HG03521 (cell line): Measurements from ENCODE around the gene MR1.
A peak's percentile ranks its signal among the peaks of the same experiment; 100 is the strongest.
"Not testable (repeated sequence)": the region's sequence is repeated elsewhere in the genome, so short reads cannot be mapped to it uniquely, and the experiment has no call there.

Experiments
- ATAC-seq: cut with Tn5 transposase; IDR thresholded peaks from one replicate; pipeline ENCODE4 v1.9.1; 2021; ENCODE audit warnings: mild to moderate bottlenecking, moderate library complexity; ENCODE audit not compliant: unreplicated experiment

The MR1 gene

DNA sequence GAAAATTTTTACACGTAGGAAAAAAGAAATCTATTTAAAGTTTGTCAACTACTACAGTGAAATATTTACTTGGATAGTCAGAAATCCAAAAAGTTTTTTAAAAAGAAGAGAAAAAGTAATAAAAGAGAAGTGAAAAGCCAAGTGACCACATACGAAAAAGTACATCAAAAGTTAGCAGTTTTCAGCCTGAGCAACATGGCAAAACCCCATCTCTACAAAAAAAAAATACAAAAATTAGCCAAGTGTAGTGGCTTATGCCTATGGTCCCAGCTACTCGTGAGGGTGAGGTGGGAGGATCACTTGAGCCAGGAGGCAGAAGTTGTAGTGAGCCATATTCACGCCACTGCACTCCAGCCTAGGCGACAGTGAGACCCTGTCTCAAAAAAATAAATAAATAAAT lies 5.2 kb upstream of the MR1 start:
- no peak for ATAC-seq

DNA sequence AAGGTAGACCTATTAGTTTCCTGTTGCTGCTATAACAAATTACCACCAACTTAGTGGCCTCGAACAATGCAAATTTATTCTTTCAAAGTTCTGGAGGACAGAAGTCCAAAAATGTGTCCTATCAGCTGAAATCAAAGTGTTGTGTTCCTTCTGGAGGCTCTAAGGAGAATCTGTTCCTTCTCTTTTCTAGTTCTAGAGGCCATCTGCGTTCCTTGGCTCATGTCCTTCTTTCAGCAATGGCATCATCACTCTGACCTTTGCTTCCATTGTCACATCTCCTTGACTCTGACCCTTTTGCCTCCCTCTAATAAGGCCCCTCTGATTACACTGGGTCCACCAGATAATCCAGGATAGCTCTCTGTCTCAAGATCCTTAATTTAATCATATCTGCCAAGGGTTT lies 1.2 kb upstream of the MR1 start:
- ATAC-seq = no peak

DNA sequence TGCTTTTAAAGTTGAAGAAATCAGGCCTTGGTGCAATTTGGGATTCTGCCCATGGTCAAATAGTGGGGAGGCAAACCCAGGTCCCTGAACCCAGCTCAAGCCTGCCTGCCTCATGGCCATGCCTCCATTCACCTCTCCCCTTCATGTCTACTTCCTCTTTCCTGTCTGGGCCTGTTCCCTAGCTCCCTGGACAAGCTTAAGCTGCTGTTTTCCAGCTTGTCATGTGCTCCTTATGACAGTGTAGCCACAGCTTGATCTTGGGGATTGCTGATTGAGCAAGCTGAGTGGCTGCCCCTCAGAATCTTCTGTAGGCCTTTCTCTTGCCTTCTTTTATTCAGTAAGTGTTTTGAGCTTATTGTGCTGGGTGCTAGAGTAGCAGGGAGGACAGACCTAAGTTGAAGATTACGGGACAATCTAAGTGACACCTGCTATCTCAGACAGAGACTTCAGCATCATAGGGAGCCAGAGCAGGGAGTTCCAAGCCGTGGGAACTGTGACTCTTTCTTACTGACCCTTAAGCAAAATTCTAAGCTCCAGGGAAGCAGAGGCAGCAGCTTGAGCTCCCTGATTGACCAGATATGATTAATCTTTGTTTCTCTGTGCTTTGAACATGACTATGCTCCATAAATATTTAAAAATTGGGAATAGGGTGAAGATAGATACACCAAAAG lies 520 bp upstream of the MR1 start:
- peak; percentile 27 for ATAC-seq

DNA sequence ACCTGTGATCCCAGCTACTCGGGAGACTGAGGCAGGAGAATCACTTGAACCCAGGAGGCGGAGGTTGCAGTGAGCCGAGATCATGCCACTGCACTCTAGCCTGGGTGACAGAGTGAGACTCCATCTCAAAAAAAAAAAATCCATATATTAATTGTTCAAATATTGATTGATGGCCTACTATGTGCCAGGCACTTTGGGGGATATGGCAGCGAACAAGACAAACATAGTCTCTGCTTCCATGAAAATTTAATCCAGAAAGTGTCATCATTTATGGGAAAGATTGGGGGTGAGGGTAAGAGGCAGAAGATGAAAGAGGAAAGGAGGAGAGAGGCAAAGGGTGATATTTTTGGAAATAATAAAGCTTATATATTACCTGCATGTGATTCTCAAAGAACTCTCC lies 1.4 kb downstream of the MR1 start:
- ATAC-seq = not testable (repeated sequence)

DNA sequence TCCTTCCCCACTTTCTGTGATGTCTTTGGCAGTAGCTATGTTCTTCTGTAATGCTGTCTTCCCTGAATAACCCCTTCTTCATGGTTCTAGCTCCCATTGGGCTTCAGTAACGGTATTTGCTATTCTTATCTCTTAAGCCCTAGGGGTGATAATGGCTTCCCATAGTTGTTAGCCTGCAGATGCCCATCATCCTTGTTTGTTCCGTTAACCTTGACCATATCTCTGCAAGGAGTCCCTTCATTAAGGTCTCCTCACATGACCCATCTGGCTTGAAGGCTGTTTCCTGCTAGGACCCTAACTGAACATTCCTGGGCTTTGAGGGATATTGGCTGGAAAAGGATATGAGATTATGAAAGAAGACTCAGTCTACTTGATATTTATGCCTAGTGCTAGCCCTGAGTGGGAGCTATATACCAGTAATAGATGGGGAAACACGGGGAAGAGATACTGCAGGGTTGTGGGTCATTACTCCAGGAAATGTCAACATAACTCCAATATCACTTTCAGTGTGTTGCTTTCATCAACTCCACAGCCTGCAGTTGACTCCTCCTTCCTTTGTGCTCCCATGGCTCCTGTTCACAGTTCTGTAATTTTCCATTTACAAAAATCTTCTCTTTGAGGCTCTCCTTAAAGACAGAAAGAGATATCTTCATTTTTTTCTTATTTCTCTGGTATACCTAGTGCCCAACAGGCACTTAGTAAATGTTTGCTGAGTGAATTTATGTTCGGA lies 2.5 kb downstream of the MR1 start:
- no peak for ATAC-seq

DNA sequence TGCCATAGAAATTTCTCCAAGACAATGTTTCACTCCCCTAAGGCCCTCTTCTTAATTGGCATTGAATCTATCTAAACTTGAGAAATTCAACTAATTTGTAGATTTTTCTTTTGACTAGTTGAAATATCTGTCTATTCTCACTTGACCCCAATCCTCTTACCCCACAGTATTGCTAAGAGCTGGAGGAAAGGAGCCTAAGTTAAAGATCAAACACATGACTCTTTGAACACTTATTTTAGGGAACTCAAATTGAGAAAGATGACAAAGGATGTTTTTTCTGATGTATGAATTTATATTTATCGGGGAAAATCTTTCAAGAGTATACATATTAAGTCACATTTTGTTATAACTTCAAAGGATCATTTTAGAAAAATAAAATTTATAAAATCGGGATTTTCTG lies 3.6 kb downstream of the MR1 start:
- no peak for ATAC-seq

DNA sequence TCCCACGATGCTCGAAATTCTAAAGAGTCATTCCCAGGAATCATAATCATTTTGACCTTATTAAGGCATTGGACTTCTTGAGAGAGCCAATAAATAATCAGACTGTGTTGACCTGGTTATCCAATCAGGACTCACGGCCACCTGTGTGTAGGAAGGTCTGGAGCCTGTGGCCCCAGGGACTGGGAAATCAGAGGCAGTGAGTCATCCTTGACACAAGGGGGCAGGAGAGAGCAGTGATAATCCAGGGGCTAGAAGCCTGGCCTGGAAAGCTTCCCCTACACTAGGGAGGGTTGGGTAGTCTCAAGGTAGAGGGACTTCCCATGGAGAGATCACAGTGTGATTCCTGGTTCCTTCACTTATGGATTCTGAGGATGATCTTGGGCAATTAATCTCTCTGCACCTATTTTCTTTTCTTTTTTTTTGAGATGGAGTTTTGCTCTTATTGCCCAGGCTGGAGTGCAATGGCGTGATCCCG lies 4.7 kb downstream of the MR1 start:
- no peak for ATAC-seq

DNA sequence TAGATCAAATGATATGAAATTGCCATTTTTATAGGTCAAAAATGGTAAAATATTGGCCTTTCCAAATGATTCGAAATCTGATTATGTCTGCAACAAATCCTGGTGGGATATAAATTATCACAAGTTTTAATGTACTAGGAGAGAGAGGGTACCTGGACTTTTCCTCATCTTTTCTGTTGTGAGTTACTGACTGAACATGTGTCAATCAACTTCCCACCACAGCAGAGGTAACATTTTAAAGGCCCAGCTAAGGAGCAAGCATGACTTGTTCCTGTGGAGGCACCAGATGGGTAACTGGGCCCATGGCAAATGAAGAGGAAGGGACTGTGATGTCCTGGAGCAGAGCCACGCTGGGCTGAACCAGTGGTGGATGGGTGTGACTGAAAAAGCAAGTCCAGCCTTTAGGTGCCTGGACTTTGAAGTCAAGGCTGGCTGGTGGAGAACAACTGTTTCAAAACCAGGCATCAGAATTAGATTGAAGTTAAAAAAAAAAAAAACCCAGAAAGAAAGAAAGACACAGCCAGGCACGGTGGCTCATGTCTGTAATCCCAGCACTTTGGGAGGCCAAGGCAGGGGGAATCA lies 6.6 kb downstream of the MR1 start:
- no peak for ATAC-seq

DNA sequence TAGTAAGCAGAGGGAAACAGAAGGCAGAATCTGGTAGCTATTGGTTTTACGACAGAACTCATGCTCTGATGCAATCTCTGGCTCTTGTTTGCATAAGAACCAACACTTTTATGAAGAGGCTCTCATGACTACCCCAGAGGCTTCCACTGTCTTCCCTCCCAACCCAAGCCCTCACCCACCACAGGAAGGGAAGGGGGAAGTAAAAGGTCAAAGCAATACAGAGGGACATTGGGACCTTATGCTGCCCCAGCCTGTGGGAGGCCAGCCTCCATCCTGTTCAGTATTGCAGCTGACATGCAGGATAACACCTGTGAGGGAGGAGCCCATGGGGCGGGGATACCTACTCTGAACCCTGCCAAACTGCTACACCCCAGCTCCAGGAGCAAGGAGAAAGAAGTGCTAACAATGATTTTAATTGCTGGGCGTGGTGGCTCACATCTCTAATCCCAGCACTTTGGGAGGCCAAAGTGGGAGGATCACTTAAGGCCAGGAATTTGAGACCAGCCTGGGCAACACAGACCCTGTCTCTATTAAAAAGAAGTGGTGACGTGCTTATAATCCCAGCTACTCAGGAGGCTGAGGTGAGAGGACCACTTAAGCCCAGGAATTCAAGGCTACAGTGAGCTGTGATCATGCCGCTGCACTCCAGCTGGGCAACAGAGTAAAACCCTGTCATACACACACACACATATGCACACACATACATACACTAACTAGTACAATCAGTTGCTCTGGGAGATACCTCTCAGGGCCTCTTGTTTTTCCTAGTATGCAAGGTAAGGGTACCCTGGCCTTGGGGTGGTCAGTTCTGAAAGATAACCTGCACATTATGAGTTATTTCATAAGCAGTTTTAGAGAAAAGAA lies 9.5 kb downstream of the MR1 start:
- no peak for ATAC-seq

DNA sequence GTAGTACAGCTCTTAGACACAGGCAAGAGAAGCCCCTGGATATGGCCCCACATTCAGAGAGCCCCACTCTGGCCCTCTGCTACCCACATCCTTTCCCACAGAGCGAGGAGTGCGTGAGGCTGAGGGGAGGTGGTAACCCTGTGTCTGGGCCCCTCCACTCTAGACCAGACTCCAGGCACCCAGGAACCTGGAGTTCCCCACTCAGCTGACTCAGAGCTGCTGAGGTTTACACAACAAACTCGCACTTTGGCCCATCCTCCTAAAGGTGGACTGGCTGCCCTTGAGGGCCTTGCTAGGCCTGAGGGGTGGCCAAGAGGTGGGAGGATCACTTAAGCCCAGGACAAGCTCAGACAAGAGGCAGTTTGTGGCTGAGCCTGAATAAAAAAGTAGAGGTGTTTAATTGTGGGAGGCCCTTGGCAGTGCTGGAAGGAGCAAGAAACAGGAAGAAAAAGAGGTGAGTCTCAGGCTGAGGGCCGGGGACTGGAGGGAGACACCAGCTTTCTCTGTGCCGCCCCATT lies 10.7 kb downstream of the MR1 start:
- ATAC-seq = peak; percentile 77

DNA sequence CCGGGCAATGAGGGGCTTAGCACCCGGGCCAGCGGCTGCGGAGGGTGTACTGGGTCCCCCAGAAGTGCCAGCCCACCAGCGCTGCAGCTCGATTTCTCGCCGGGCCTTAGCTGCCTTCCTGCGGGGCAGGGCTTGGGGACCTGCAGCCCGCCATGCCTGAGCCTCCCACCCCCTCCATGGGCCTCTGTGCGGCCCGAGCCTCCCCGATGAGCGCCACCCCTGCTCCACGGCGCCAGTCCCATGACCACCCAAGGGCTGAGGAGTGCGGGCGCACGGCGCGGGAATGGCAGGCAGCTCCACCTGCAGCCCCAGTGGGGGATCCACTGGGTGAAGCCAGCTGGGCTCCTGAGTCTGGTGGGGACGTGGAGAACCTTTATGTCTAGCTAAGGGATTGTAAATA lies 12.2 kb downstream of the MR1 start:
- not testable (repeated sequence) for ATAC-seq

DNA sequence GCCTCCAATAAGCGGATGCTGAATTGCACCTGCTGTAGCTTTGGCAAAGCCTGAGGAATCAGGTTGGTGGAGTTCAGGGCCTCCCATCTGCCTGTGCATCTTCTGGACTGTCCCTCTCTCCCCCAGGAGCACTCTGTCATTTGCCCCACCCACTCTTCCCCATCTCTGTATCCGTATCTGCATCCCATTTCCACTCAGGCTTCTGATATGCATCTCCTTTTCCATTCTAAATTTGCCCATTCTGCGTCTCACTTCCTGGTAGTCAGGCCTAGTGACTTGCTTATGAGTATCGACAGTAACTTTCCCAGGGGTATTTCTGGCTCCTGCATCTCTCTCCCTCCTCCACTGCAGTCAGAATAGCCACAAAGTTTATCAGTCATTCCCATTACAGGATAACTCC lies 15.6 kb downstream of the MR1 start:
- ATAC-seq = no peak

DNA sequence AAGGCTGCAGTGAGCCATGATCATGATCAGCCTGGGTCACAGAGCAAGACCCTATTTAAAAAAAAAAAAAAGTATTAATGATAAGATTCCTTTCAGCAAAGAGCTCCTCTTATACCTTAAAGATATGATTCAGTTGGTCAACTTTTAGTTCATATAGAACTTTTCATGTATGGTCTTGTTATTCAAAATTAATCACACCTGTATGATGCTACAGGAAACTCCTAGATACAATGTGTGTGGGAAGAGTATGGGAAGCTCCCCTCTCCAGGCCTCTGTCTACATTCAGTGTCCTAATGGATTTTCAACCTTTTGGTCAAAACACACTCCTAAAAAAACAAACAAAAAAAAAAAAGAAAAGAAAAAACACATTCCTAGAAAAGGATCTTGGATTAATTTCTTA lies 17.1 kb downstream of the MR1 start:
- no peak for ATAC-seq

DNA sequence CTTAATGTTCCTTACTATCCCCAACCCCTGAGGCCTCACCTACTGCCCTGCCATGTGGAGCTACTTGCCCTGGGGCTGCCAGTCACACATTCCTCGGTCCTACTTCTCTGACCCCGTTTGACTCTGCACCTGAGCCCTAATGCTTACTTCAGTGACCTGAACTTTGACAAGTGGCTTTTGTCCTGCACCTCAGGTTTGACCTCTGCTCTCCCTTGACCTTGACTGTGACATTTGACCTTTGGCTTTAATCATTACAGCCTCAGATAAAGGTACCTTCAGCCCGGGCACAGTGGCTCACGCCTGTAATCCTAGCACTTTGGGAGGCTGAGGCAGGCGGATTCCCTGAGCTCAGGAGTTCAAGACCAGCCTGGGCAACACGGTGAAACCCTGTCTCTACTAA lies 22.8 kb downstream of the MR1 start:
- no peak for ATAC-seq

DNA sequence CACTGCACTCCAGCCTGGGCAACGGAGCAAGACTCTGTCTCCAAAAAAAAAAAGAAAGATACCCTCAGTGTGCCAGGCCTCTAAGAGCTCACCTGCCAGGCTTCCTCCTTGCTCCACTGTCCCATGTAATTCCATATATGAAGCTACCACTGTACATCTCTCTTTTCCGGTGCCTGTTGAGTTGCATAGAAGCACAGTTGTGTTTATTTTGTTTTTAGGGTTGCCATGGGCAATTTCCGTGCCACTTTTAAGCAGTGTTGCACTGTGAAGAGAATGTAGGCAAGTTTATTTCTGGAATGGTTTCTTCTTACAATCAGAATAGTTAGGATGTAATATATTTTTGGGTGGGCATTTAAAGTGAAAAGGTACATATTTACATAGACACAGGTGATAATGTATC lies 23.3 kb downstream of the MR1 start:
- no peak for ATAC-seq

DNA sequence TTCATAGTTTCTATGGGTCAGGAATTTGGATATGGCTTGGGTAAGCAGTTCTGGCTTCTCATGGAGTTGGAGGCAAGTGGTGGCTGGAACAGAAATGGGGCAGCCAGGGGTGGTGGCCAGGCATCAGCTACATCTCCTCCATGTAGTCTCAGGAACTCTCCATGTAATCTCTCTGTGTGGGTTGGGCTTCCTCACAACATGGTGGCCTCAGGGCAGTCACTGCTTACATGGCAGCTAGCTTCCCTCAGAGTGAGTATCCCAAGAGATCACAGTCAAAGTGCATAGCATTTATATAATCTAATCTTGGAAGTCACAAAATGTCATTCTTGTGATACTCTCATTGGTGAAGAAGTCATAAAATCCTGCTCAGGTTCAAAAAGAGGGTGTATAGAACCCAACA lies 25.7 kb downstream of the MR1 start:
- no peak for ATAC-seq

DNA sequence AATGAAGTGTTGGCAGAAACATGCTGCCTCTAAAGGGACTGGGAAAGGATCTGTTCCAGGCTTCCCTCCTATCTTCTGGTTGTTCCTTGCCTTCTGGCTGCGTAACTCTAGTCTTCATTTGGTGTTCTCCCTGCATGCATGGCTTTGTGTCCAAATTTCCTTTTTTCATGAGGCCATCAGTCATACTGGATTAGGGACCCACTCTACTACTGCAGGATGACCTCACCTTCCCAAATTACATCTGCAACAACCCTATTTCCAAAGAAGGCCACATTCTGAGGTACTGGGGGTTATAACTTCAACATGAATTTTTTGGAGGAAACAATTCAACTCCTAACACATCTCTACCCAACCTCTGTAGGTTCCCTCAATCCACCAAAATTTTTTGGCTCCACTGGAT lies 26.3 kb downstream of the MR1 start:
- no peak for ATAC-seq

DNA sequence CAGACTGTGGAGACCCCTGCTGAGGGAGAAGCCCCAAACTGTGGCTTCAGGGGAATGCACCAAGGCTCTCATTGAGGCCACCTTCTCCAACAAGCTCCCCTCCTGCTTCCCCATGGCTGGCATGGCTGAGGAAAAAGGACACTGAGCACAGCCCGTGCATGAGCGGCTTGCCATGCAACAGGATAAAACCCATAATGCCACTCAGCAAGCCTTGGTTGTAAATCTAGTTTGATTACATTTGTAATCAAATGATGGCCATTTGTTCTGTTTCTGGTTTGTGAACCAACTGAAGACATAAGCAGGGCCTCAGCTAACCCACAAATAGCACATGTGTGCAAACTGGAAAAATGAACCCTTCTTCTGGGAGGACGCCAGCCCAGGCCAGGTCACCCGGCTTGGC lies 27.2 kb downstream of the MR1 start:
- not testable (repeated sequence) for ATAC-seq

DNA sequence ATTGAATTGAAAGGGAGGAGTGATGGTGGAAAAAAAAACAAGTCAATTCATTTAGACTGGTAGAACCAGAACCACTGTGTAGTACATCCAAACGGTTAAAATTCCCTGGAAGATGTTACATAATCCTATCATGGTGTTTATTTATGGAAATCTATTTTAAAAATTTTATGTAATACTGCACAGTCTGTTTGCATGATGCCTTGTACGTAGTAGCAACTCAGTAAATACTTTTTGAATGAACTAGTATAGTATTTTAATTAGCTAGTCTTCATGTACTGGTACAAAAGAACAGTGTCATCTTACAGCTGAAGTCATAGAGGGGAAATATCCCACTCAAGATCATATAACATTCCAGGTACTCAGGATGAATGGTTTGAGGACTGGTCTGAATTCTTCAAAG lies 27.7 kb downstream of the MR1 start:
- ATAC-seq = no peak

DNA sequence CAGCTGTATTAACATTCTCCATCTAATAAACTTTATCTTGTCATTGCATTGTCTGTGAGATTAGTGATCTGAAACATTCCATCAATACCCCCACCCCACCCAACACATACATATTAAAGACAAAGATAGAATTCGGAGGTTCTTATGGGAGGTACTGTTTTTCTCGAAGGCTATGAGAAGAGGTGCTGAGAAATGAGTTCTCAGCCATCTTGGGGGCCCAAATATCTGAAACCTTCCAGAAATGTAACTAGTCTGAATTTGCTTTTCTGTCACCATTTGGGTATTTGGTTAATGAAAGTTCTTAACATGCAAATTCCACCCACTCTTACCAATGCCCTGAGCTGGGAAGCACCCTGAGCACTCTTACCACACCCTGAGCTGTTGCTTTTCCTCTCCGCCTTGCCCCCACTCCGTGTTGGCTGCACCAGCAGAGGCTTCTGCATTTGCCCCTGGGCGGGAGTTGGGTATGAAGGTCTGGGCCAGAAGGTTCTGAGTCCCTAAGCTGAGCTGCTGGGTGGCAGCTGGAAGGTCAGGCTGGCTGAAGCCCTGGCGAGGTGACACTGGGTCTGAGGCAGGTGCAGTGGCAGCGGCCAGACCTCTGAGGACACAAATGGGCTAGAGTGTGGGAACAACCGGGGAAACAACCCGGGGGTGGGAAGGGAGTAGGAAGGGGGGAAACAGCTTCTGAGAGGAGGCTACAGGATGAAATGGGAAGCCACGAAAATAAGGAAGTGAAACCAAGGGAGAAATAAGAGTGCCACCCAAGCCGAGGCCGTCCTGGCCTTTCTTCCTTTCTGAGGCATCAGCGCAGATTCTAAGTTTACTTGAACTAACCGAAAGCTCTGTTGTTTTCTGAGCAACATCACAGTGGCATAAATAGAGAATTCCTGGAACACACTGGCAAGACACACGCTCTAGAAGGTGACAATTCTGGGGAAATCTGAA lies 28.4 kb downstream of the MR1 start:
- ATAC-seq = peak; percentile 69
